KG1 (cell line): Measurements from ENCODE around the gene PIEZO2.
"Not testable (repeated sequence)": the region's sequence is repeated elsewhere in the genome, so short reads cannot be mapped to it uniquely, and the experiment has no call there.

Experiments used
- DNase-seq: peaks from one replicate; lab custom pipeline; 2025; lab: John Stamatoyannopoulos, UW

The PIEZO2 gene

GRCh38 chr18:10926621-10927161 lies 222.7 kb downstream of the PIEZO2 start:
- peak; percentile 78 for DNase-seq

DNA sequence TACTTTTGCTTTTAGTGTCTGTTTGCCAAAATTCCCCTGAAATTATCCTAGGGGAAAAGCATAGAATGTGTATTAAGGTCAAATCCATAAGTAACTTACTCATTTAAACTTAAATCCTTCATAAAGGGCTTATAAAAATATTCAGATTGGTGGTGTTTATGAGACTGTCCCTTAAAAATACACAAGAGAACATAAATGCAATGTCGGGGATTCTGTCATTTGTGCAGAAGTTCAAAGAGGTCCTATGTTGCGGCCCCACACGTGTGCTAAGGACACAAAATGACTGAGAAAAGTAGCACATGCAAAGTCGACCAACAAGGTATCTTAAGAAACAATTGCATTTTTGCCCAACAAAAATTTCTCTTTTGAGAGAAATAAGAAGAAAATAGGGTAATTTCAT lies 225.1 kb downstream of the PIEZO2 start:
- DNase-seq = no peak

DNA sequence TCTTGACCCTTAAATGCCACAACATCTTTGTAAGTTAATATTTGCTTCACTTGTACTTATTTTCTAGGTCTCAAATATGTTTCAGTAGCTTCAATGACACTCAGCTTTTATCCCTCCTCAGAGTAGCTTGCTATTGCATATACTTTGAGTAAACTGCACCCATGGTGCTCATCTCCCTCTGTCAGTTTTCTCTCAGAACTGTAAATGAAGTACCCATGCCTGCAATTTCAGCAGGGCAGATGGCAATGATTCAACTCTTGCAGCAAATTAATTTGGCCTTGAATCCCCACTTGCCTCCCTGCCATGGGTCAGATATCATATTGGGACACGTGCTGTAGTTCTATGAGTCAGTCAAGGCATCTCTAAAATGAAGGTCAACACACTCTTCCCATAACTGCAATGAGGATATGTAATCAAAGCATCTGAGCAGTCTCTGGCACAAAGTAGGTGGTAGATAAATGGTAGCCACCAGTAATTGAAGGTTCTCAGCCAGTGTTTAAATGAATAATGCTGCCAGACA lies 225.8 kb downstream of the PIEZO2 start:
- DNase-seq = no peak

DNA sequence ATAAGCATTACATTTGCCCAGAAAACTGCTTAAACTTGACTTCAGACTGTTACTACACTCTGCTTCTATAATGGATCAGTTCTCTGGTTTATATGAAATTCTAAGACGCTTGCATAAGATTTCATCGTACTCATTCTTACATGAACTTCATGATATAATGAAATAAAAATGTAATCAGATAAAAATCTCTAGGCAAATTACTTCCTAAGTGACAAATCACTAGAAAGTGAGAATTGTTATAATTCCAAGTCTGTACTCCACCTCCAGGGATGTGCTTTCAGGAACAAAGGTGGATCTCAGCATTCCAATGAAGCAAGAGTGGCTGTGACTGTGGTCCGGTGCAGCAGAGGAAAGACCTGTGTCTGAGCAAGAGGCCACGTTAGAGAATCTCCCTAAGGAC lies 226.2 kb downstream of the PIEZO2 start:
- DNase-seq = no peak

DNA sequence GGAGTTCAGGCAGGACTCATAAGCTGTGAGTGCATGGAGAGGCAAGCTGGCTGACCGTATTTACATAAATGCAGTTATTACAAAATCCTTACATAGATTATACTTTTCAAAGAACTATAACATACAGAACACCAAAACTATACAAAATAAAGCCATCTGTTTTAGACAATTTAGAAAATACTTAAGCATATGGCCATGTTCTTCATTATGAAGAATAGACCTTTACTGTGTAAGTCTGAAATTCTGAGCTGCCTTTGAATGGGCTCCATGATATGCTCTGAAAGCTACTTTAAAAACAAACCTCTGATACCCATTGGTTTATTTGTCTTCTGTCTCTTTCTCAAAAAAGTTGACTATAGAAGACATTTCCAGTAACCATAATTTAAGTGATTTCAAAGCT lies 226.7 kb downstream of the PIEZO2 start:
- DNase-seq = not testable (repeated sequence)

GRCh38 chr18:10920309-10920708 lies 229.1 kb downstream of the PIEZO2 start:
- not testable (repeated sequence) for DNase-seq

DNA sequence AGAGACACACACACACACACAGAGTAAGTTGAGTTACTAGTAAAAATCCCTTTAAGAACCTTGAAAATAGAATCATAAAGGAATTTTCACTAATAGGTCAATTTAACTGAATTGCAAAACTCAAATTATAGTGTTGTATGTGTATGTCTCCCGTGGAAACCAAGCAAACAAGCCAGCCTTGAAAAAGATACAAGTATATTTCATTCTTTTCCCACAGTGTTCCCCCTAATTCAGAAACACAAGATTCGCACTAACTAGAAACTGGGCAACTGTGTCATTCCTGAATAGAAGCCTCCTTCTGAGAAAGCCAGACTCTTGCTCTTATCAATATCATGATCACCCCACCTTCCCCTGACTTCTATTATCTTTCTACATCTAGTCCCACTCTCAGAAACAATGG lies 229.5 kb downstream of the PIEZO2 start:
- DNase-seq = no peak

DNA sequence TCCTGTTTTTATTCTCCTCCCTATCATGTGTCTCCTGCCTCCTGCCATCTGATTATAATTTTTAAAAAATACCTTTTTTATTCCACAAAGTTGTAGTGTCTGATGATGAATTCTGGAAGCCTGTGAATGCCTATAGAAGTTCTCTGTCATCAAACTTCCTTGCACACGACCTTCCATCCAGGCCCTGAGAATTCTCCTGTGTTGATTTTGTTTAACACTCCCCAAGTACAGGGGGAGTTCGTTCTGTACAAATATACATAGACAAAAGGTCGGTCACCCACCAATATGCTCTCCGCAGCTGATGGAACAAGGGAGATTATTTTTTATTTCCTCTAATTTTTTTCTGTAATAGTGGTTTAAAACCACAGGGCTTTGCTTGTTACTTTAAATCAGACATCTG lies 232.5 kb downstream of the PIEZO2 start:
- DNase-seq = no peak

DNA sequence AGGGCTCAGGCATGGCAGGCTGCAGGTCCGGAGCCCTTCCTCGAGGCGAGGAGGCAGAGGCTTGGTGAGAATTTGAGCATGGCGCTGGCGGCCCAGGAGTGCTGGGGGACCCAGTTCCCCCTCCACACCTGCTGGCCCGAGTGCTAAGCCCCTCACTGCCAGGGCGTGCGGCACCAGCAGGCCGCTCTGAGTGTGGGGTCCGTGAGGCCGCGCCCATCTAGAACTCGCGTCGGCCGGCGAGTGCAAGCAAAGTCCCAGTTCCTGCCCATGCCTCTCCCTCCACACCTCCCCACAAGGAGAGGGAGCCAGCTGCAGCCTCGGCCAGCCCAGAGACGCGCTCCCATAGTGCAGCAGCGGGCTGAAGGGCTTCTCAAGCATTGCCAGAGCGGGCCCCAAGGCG lies 233.0 kb downstream of the PIEZO2 start:
- no peak for DNase-seq

DNA sequence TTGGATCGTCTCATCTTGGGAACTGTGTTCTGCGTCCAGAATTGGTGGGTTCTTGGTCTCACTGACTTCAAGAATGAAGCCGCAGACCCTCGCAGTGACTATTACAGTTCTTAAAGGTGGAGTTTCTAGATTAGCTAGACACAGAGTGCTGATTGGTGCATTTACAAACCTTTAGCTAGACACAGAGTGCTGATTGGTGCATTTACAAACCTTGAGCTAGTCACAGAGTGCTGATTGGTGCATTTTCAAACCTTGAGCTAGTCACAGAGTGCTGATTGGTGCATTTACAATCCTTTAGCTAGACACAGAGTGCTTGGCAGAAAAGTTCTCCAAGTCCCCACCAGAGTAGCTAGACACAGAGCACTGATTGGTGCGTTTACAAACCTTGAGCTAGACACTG lies 233.6 kb downstream of the PIEZO2 start:
- not testable (repeated sequence) for DNase-seq

- DNase-seq = not testable (repeated sequence)
These were observed 234.8 kb downstream of the PIEZO2 start for GRCh38 chr18:10914610-10915009.

DNA sequence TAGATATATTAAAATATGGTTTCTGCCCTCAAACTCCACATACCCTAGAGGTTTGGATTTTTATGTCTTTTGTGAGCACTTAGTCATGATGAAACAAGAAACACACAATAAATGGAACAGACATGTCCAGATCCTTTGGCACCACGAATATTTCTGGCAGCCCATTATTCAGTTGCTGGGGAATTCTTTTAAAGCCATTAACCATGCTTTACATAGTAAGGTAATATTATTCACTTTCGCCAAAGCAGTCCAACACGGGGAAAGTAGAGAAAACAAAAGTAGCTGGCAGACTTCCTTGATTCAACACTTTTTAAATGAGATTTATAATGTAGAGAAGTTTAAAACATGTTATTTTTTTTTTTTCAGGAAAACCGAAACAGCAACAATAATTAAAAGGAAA lies 235.4 kb downstream of the PIEZO2 start:
- DNase-seq = no peak

GRCh38 chr18:10912790-10913545 lies 236.4 kb downstream of the PIEZO2 start:
- no peak for DNase-seq

DNA sequence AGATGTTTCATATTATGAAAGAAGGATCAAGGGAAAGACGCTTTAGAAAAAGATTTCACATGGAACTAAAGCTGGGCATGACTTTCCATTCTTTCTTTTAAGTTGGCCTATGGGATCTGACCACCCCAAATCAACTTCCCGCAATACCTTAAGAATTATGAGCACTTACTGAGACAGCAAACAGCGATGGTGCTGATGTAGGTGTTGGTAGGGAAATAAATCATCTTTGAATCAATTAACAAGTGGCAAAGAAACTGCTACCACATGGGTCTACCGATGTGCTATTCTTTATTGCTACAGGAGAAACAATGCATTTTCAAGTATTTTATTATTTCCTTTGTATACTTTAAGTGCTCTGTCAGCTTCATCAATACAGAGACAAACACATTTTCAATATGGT lies 239.6 kb downstream of the PIEZO2 start:
- DNase-seq = no peak

DNA sequence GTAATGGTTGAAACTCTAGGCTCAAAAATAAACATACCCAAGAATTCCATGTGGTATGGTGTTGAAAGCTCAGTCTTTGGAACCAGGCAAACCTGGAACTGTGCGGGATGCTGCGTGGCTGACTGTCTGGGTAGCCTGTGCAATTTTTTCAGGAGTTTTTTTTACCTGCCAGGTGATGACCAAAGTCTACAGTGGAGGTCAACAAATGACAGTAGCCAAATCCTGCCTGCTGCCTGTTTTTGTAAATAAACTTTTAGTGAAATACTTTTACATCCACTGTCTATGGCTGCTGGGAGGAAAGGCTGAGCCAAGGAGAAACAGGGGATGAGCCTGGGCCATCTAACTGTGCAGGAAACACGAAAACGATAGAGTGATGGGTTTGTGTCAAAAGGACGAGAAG lies 240.6 kb downstream of the PIEZO2 start:
- DNase-seq = no peak

DNA sequence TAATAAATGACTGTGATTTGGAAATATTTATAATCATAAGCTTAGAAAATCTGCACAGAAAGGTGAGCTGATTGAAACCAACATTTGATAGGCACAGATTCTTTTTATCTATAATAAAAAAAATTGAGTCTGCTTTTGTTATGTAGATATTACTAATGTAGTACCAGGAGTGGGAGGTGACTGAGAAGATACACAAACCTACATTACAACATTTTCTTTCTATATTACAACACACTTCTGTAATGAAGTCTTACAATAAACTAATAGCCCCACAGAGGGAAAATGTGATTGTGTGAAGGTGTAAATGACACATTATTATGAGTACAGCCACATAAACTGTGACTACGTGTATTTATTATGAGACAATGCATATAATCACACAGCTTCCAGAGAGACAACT lies 241.6 kb downstream of the PIEZO2 start:
- DNase-seq = no peak

- no peak for DNase-seq
These were observed 248.0 kb downstream of the PIEZO2 start for GRCh38 chr18:10901329-10901728.

- DNase-seq = no peak
These were observed 248.9 kb downstream of the PIEZO2 start for GRCh38 chr18:10900435-10900834.

- DNase-seq = no peak
These were observed 249.9 kb downstream of the PIEZO2 start for GRCh38 chr18:10899481-10899880.

DNA sequence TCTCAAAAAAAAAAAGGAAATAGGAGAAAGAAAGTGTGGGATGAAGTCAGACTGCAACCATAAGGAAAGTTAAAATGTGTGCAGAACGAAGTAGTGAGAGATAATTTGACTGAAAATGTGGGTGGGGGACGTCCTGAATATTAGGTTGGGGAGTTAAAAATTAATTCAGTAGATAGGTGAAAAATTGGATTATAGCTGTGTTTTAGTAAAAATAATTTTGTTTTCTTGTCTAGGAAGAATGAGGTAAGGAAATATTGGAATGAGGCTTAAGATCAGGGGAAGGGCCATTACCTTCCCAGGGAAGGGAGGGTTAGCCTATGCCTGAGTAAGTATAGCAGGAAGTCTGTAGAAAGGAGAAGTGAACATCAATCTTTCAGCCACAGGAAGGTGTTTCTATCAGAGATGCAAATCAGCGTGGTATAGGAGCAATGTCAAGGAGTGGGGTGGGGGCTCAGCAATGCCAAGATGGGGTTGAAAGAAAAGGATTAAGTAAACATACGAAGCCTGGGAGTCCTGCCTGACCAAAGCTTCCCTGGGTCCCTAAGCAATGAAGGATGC lies 250.9 kb downstream of the PIEZO2 start:
- no peak for DNase-seq

DNA sequence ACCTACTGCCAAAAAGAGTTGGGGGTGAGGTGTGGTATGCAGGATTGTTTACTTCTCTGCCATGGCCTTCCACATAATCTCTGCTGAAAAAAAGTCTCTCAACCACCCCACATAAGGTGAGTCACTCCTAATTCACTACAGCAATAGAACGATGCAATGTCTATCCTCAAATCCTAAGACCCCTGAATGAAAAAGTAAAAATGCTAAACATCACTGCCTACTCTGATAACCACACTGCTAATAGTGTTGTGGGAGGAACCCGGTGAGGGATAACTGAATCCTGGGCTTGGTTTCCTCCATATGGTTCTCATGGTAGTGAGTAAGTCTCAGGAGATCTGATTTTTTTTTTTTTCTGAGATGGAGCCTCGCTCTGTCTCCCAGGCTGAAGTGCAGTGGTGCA lies 252.5 kb downstream of the PIEZO2 start:
- DNase-seq = no peak

GRCh38 chr18:10895976-10896375 lies 253.4 kb downstream of the PIEZO2 start:
- no peak for DNase-seq

DNA sequence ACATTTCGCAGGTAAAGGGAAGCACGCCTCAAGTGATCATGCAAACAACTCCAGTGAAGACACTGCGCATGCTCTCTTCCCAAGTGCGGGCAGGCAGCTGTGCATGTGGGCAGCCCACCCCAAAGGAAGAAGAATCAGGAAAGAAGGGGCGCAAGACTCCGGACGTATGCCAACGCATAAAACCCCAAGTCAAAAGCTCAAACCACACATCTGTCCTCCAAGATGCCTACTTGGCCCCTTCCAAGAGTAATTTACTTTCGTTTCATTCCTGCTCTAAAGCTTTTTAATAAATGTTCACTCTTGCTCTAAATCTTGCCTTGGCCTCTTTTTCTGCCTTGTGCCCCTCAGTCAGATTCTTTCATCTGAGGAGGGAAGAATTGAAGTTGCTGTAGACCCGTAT lies 254.9 kb downstream of the PIEZO2 start:
- DNase-seq = no peak

DNA sequence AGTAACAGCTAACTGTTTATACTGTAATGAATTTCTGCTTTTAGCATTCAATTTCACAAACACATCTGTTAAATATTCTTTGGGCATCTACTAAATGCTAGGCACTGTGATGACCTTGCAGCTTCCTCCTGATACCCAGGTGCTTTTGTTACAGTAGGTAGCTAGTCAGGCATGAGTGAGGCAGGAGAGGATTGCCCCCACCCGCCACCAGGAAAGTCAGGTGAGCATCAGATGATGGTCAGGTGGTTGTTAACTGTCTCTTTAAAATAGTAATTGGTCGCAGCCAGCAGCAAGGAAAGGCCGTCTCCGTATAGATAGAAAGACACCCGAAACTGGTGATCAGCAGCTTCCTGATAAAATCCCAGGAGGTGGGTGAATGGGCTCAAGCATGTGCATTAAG lies 255.6 kb downstream of the PIEZO2 start:
- DNase-seq = no peak
